GM23338 (cell line): ENCODE data around the gene ADAMTSL4. TPM values are rescaled to one million over a fixed set of nuclear protein-coding genes. Genes with fewer than 3 reads are reported as not detected.

Source experiments
- ATAC-seq: fragments of 200-7000 bp; cut with Tn5 transposase; 3 replicates; pipeline ENCODE4 v1.9.1; 2020
- DNase-seq: peaks from one replicate; pipeline ENCODE4 v3.0.0-alpha.2; 2015; ENCODE audit warnings: low spot score
- H2AFZ ChIP-seq: fragments of 200-600 bp; sonication (generic); 2 replicates; pipeline ENCODE4 v1.8.0; 2016; ENCODE audit warnings: antibody characterized with exemption, mild to moderate bottlenecking, moderate library complexity
- H3F3A ChIP-seq: fragments of 200-600 bp; sonication (generic); replicated peaks from 2 replicates; pipeline ENCODE4 v1.8.0; 2017; ENCODE audit warnings: antibody characterized with exemption, mixed run types, low read depth
- H3K27ac ChIP-seq: fragments of 200-600 bp; sonication (generic); 2 replicates; pipeline ENCODE4 v1.6.1; 2016; ENCODE audit warnings: low read depth
- H3K27me3 ChIP-seq: fragments of 200-600 bp; sonication (generic); 2 replicates; pipeline ENCODE4 v1.8.0; 2016; ENCODE audit warnings: mild to moderate bottlenecking, mixed run types, moderate library complexity; ENCODE audit not compliant: insufficient read depth
- H3K36me3 ChIP-seq: fragments of 200-600 bp; sonication (generic); 2 replicates; pipeline ENCODE4 v1.8.0; 2016; ENCODE audit warnings: mild to moderate bottlenecking; ENCODE audit not compliant: insufficient read depth
- H3K4me1 ChIP-seq: fragments of 200-600 bp; sonication (generic); 2 replicates; pipeline ENCODE4 v1.8.0; 2016; ENCODE audit warnings: mild to moderate bottlenecking, moderate library complexity; ENCODE audit not compliant: insufficient read depth
- H3K4me2 ChIP-seq: fragments of 200-600 bp; sonication (generic); 2 replicates; pipeline ENCODE4 v1.7.1; 2017; ENCODE audit warnings: mixed run types
- H3K4me3 ChIP-seq: fragments of 200-600 bp; sonication (generic); 2 replicates; pipeline ENCODE4 v1.6.1; 2016; ENCODE audit warnings: mixed run types
- H3K79me2 ChIP-seq: fragments of 200-600 bp; sonication (generic); replicated peaks from 2 replicates; pipeline ENCODE4 v1.8.0; 2017; ENCODE audit warnings: mild to moderate bottlenecking; ENCODE audit not compliant: insufficient read depth
- H3K9me2 ChIP-seq: fragments of 200-600 bp; sonication (generic); 2 replicates; pipeline ENCODE4 v1.8.0; 2017; ENCODE audit not compliant: insufficient read depth
- H4K20me1 ChIP-seq: fragments of 200-600 bp; sonication (generic); replicated peaks from 2 replicates; pipeline ENCODE4 v1.8.0; 2017; ENCODE audit warnings: mild to moderate bottlenecking; ENCODE audit not compliant: insufficient read depth
- H3K27ac Mint-ChIP-seq: 2 replicates; pipeline ENCODE4 v1.8.0; 2020; ENCODE audit warnings: inconsistent platforms, mild to moderate bottlenecking, moderate library complexity, mixed read lengths
- H3K27me3 Mint-ChIP-seq: 3 replicates; pipeline ENCODE4 v1.8.0; 2022; ENCODE audit warnings: low read depth, mild to moderate bottlenecking, moderate library complexity, mixed read lengths, inconsistent platforms; ENCODE audit not compliant: insufficient read depth, poor library complexity
- H3K36me3 Mint-ChIP-seq: 3 replicates; pipeline ENCODE4 v1.8.0; 2021; ENCODE audit warnings: low read depth, mild to moderate bottlenecking, inconsistent platforms, moderate library complexity, mixed read lengths
- H3K4me1 Mint-ChIP-seq: 3 replicates; pipeline ENCODE4 v1.8.0; 2020; ENCODE audit warnings: mild to moderate bottlenecking, inconsistent platforms, mixed read lengths
- H3K4me3 Mint-ChIP-seq: 3 replicates; pipeline ENCODE4 v1.8.0; 2021; ENCODE audit warnings: moderate library complexity, mild to moderate bottlenecking, inconsistent platforms, mixed read lengths
- H3K9me3 Mint-ChIP-seq: 3 replicates; pipeline ENCODE4 v1.8.0; 2020; ENCODE audit warnings: moderate library complexity, mild to moderate bottlenecking, inconsistent platforms, mixed read lengths
- CTCF ChIP-seq, 2 experiments: fragments of 200-600 bp in 1 of 2; sonication (generic) in 1 of 2; conservative IDR thresholded peaks; 2 replicates each; pipeline versions ENCODE4 v1.5.1 to v1.6.1; 2016 to 2017; ENCODE audit warnings: antibody characterized with exemption in 2 of 2, low read depth in 2 of 2, mild to moderate bottlenecking in 2 of 2, moderate library complexity in 1 of 2
- EZH2 ChIP-seq: fragments of 200-600 bp; sonication (generic); IDR thresholded peaks from one replicate; pipeline ENCODE4 v1.8.0; 2017; ENCODE audit warnings: antibody characterized with exemption, mild to moderate bottlenecking, low read depth; ENCODE audit not compliant: unreplicated experiment
- NANOG ChIP-seq: IDR thresholded peaks from 2 replicates; pipeline ENCODE4 v1.6.1; 2016; ENCODE audit warnings: antibody characterized with exemption, borderline replicate concordance
- POLR2AphosphoS5 ChIP-seq: IDR thresholded peaks from 2 replicates; pipeline ENCODE4 v1.6.1; 2016; ENCODE audit warnings: antibody characterized with exemption, low read depth
- REST ChIP-seq: IDR thresholded peaks from one replicate; pipeline ENCODE4 v1.6.1; 2018; ENCODE audit warnings: antibody characterized with exemption; ENCODE audit not compliant: unreplicated experiment
- STAT1 ChIP-seq: IDR thresholded peaks from one replicate; pipeline ENCODE4 v1.6.1; 2016; ENCODE audit warnings: antibody characterized with exemption; ENCODE audit not compliant: unreplicated experiment
- ZNF462 ChIP-seq: fragments of 250-450 bp; sonication (Bioruptor Pico); IDR thresholded peaks from 2 replicates; pipeline ENCODE4 v1.5.0; 2020; ENCODE audit warnings: mild to moderate bottlenecking, moderate library complexity
- polyA plus RNA-seq: library from polyadenylated mRNA; unstranded; fragments of >200 nt; fragmentation: Nextera tagmentation; extraction: Ambion mirVana; gene quantifications from 2 replicates; pipeline ENCODE4 v1.2.1, GENCODE V29; 2016
- total RNA-seq: library from RNA; depleted of rRNA; stranded (reverse); fragments of >200 nt; shearing (Covaris generic); gene quantifications from 2 replicates; pipeline ENCODE4 v1.2.3, GENCODE V29; 2014

ADAMTSL4 gene
- total and polyA plus RNA-seq, 2 experiments from 2014 or later, result 5.3 to 5.8 TPM

DNA sequence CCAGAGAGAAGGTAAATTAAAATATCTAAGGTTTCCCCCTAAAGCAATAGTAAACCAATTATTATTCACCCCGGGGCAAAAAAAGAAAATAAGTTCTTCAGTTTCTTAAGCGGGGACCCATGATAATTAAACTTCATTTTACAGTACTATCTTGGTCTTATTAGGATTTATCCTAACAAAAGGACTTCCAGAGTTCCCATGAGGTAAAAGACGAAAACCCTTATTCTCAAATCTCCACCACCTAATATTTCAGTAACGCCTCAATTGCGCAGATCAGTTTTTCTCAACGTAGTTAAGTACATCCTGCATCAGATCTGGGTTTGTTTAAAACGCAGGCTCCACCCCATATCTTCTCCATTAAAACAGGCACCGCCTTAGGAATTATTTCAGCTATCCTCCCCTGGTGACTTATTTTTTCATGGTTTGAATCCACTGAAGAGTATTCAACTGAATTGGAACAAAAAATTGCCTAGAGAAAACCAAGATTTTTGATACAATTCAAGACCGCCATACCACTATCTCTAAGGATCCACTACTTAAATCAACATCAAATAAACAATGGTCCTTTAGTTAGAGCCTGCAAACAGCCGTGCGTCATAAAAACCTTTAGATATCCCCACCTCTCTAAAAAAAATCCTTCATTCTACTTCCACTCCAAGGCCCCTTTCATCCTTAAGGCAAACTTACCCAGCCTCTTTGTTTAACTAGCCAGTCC is 28.5 kb downstream of the ADAMTSL4 start (continued):
- TF ChIP-seq ZNF462 (CRISPR knock-in tag) (no peak), NANOG (no peak), CTCF (conservative IDR thresholded peaks at IDR 0.05; ENCODE audit: low read depth in 2 of 2) (no peak), EZH2 (no peak)

- H3K4me3 ChIP-seq, result peak overlapping the region; percentile 96
- no peak overlapping the region for H2AFZ ChIP-seq
- Mint-ChIP-seq H3K27me3 (peaks cover 41% of the 10 kb centered on the region), H3K27ac (peak overlapping the region; percentile 100), H3K9me3 (peaks cover 8% of the 10 kb centered on the region; the same call in 1 of the 3 replicates), H3K36me3 (peaks cover 58% of the 10 kb centered on the region), H3K4me3 (peak overlapping the region; percentile 99), H3K4me1 (peaks cover 39% of the 10 kb centered on the region)
- peaks cover 51% of the 10 kb centered on the region for H3F3A ChIP-seq
- peaks cover 68% of the 10 kb centered on the region for H3K79me2 ChIP-seq
- peak overlapping the region; percentile 100 for H3K27ac ChIP-seq
- H4K20me1 ChIP-seq, result peaks cover 48% of the 10 kb centered on the region
- peak; percentile 55 for DNase-seq
- peak overlapping the region; percentile 92 for H3K4me2 ChIP-seq
- H3K36me3 ChIP-seq, result peaks cover 51% of the 10 kb centered on the region
- H3K9me2 ChIP-seq, result no peaks in the 10 kb centered on the region
- peak; percentile 1 for ATAC-seq
- H3K27me3 ChIP-seq, result no peaks in the 10 kb centered on the region
- peaks cover 43% of the 10 kb centered on the region for H3K4me1 ChIP-seq
- TF ChIP-seq EZH2, result no peak
- no peak for TF ChIP-seq POLR2AphosphoS5
- TF ChIP-seq CTCF (conservative IDR thresholded peaks at IDR 0.05; ENCODE audit: low read depth in 2 of 2), result no peak
- TF ChIP-seq REST, result no peak
- TF ChIP-seq STAT1, result no peak
Measured at GRCh38 chr1:150578272-150579109, 29.3 kb downstream of the ADAMTSL4 start.
